ENCODE data around the gene LCN2.

LCN2 gene

GRCh38 chr9:128149001-128149701 lies at the start of gene LCN2:
LCN2 (plus strand) TSS chr9:128149453; CDS start chr9:128149526, 73 bp downstream.
- H3K4me3 ChIP-seq (ENCODE audit: low read length), result no peak within 1 kb of the TSS
- DNase-seq (ENCODE audit: low read depth), result no peak
- TF ChIP-seq, protein P1, sequence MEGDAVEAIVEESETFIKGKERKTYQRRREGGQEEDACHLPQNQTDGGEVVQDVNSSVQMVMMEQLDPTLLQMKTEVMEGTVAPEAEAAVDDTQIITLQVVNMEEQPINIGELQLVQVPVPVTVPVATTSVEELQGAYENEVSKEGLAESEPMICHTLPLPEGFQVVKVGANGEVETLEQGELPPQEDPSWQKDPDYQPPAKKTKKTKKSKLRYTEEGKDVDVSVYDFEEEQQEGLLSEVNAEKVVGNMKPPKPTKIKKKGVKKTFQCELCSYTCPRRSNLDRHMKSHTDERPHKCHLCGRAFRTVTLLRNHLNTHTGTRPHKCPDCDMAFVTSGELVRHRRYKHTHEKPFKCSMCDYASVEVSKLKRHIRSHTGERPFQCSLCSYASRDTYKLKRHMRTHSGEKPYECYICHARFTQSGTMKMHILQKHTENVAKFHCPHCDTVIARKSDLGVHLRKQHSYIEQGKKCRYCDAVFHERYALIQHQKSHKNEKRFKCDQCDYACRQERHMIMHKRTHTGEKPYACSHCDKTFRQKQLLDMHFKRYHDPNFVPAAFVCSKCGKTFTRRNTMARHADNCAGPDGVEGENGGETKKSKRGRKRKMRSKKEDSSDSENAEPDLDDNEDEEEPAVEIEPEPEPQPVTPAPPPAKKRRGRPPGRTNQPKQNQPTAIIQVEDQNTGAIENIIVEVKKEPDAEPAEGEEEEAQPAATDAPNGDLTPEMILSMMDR (conservative IDR thresholded peaks at IDR 0.05; ENCODE audit: low read length), result no peak

- TF ChIP-seq, protein P1 (conservative IDR thresholded peaks at IDR 0.05; ENCODE audit: low read length), result no peak
- peak overlapping the region; percentile 79 for H3K4me3 ChIP-seq (ENCODE audit: low read length)
- peak; percentile 25 for DNase-seq (ENCODE audit: low read depth)
Measured at GRCh38 chr9:128099932-128100491, 49.2 kb upstream of the LCN2 start.

DNA sequence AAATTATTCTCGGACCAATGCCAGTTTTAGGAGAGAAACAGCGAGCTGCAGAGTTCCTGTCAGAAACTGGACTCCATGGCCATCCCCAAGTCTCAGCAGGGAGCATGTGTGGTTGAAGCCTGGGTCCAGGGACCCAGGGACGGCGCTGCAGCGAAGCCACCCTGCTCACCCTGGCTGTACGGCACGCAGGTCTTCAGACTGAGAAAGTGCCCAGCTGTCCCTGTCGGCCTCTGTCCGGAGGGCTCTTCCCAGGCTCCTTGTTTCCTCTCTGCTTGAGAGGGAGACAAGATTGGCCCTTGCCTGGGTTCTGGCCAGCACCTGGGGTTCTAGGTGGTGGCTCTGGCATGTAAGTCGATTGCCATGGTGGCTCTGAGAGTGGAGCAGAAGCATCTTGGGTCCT lies 48.7 kb upstream of the LCN2 start:
- no peak overlapping the region; the same call in 1 of the 2 replicates for H3K4me3 ChIP-seq (ENCODE audit: low read length)
- DNase-seq (ENCODE audit: low read depth), result no peak
- TF ChIP-seq, protein P1 (conservative IDR thresholded peaks at IDR 0.05; ENCODE audit: low read length), result no peak

DNA sequence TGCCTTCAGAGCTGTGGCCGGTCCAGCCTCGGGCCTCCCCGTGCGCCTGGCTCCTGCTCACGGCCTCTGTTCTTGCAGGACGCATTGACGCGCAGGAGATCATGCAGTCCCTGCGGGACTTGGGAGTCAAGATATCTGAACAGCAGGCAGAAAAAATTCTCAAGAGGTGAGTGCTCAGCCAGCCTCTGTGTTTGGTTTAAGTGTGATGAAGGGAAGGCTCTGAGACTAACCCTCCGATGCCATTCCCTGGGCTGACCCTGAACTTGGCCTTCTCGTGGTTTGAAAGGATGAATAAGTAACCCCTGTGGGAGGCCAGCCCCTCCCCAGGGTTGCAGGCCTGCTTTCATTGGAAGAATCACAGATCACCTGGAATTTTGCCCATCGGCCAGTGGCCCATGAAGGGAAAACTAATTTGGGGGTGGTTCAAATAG lies 48.0 kb upstream of the LCN2 start:
- TF ChIP-seq, protein P1 (conservative IDR thresholded peaks at IDR 0.05; ENCODE audit: low read length), result no peak
- no peak for DNase-seq (ENCODE audit: low read depth)
- H3K4me3 ChIP-seq (ENCODE audit: low read length), result no peak overlapping the region

DNA sequence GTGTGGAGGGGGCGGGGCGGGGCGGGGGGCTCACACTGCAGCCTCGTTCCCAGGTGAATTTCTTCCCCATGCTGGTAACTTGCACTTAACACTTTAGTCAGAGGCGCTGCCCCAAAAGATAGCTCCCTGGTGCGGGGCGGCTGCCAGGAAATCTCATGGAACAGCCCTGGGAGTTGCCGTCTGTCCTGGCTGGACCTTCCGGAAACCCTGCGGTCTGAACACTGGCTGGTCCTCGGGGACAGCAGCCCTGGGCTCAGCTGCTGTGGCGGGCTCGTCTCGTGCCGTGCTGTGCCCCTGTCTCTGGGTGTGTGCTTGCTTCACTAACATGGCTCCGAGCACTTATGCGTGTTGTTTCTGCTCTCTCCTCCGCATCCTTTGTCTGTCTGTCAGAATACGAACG lies 47.6 kb upstream of the LCN2 start:
- H3K4me3 ChIP-seq (ENCODE audit: low read length), result no peak overlapping the region
- no peak for DNase-seq (ENCODE audit: low read depth)
- TF ChIP-seq, protein P1 (conservative IDR thresholded peaks at IDR 0.05; ENCODE audit: low read length), result no peak

- no peak for DNase-seq (ENCODE audit: low read depth)
- H3K4me3 ChIP-seq (ENCODE audit: low read length), result no peak overlapping the region
- TF ChIP-seq, protein P1 (conservative IDR thresholded peaks at IDR 0.05; ENCODE audit: low read length), result no peak
Measured at GRCh38 chr9:128102196-128102595, 47.1 kb upstream of the LCN2 start.
